SK-N-SH treated with all-trans-retinoic acid at 6 μM for 48 hours (cell line): ENCODE results near the gene CCDC73.
A peak's percentile ranks its signal among the peaks of the same experiment; 100 is the strongest.

ENCODE experiments used
- ATAC-seq: fragments of 200-7000 bp; cut with Tn5 transposase; 3 replicates; pipeline ENCODE4 v1.9.1; 2020; ENCODE audit warnings: mild to moderate bottlenecking, moderate library complexity
- ARNTL ChIP-seq: fragments of 450-650 bp; formaldehyde crosslinking; IDR thresholded peaks from 2 replicates; pipeline ENCODE4 v1.5.0; 2020; ENCODE audit warnings: low read depth, mild to moderate bottlenecking, moderate library complexity, borderline replicate concordance
- BACH2 ChIP-seq: fragments of 250-450 bp; sonication (Bioruptor Pico); IDR thresholded peaks from 2 replicates; pipeline ENCODE4 v1.9.0; 2021; ENCODE audit warnings: mild to moderate bottlenecking, borderline replicate concordance
- CREB5 ChIP-seq: fragments of 250-450 bp; sonication (Bioruptor Pico); IDR thresholded peaks from 2 replicates; pipeline ENCODE4 v1.5.1; 2020; ENCODE audit warnings: low read depth, mild to moderate bottlenecking, moderate library complexity
- CSDC2 ChIP-seq: fragments of 250-450 bp; sonication (Bioruptor Pico); IDR thresholded peaks from 2 replicates; pipeline ENCODE4 v1.5.0; 2020; ENCODE audit warnings: mild to moderate bottlenecking, moderate library complexity
- CSRNP3 ChIP-seq: fragments of 250-450 bp; sonication (Bioruptor Pico); IDR thresholded peaks from 2 replicates; pipeline ENCODE4 v1.5.1; 2021; ENCODE audit warnings: mild to moderate bottlenecking, moderate library complexity
- ESRRG ChIP-seq: fragments of 250-450 bp; sonication (Bioruptor Pico); IDR thresholded peaks from 2 replicates; pipeline ENCODE4 v1.6.1; 2021; ENCODE audit warnings: mild to moderate bottlenecking
- GLIS3 ChIP-seq: fragments of 250-450 bp; sonication (Bioruptor Pico); IDR thresholded peaks from 2 replicates; pipeline ENCODE4 v1.5.0; 2020; ENCODE audit warnings: mild to moderate bottlenecking, moderate library complexity
- ISL1 ChIP-seq: fragments of 250-450 bp; sonication (Bioruptor Pico); IDR thresholded peaks from 2 replicates; pipeline ENCODE4 v2.1.2; 2022; ENCODE audit warnings: mild to moderate bottlenecking, moderate library complexity
- OSR1 ChIP-seq: fragments of 250-450 bp; sonication (Bioruptor Pico); IDR thresholded peaks from 2 replicates; pipeline ENCODE4 v1.8.0; 2022; ENCODE audit warnings: moderate library complexity, mild to moderate bottlenecking, inconsistent platforms
- PATZ1 ChIP-seq: fragments of 250-450 bp; sonication (Bioruptor Pico); IDR thresholded peaks from 2 replicates; pipeline ENCODE4 v1.8.0; 2020; ENCODE audit warnings: mild to moderate bottlenecking, moderate library complexity, borderline replicate concordance
- POU6F1 ChIP-seq: fragments of 250-450 bp; sonication (Bioruptor Pico); IDR thresholded peaks from 2 replicates; pipeline ENCODE4 v1.8.0; 2021; ENCODE audit warnings: low read depth, mild to moderate bottlenecking, moderate library complexity, borderline replicate concordance
- PPARA ChIP-seq: fragments of 250-450 bp; sonication (Bioruptor Pico); IDR thresholded peaks from 2 replicates; pipeline ENCODE4 v1.5.0; 2020; ENCODE audit warnings: mild to moderate bottlenecking, borderline replicate concordance
- RARB ChIP-seq: fragments of 250-450 bp; sonication (Bioruptor Pico); IDR thresholded peaks from 2 replicates; pipeline ENCODE4 v1.8.0; 2021; ENCODE audit warnings: mild to moderate bottlenecking, moderate library complexity
- SNAI2 ChIP-seq: fragments of 250-450 bp; sonication (Bioruptor Pico); IDR thresholded peaks from 2 replicates; pipeline ENCODE4 v1.5.0; 2020; ENCODE audit warnings: mild to moderate bottlenecking, moderate library complexity
- TCF4 ChIP-seq: fragments of 250-450 bp; sonication (Bioruptor Pico); IDR thresholded peaks from 2 replicates; pipeline ENCODE4 v1.8.0; 2021; ENCODE audit warnings: mild to moderate bottlenecking, moderate library complexity, borderline replicate concordance
- TOX ChIP-seq: fragments of 250-450 bp; sonication (Bioruptor Pico); IDR thresholded peaks from 2 replicates; pipeline ENCODE4 v1.8.0; 2021; ENCODE audit warnings: mild to moderate bottlenecking, moderate library complexity, borderline replicate concordance
- ZC3H10 ChIP-seq: fragments of 250-450 bp; sonication (Bioruptor Pico); IDR thresholded peaks from 2 replicates; pipeline ENCODE4 v1.5.1; 2021; ENCODE audit warnings: mild to moderate bottlenecking, moderate library complexity
- ZFP3 ChIP-seq: fragments of 250-450 bp; sonication (Bioruptor Pico); IDR thresholded peaks from 2 replicates; pipeline ENCODE4 v1.5.0; 2020; ENCODE audit warnings: mild to moderate bottlenecking, moderate library complexity
- ZNF565 ChIP-seq: fragments of 450-650 bp; formaldehyde crosslinking; conservative IDR thresholded peaks from 2 replicates; pipeline ENCODE4 v1.5.0; 2020; ENCODE audit warnings: low read depth, mild to moderate bottlenecking, moderate library complexity
- ZNF70 ChIP-seq: fragments of 450-650 bp; formaldehyde crosslinking; IDR thresholded peaks from 2 replicates; pipeline ENCODE4 v1.5.0; 2020; ENCODE audit warnings: mild to moderate bottlenecking, moderate library complexity
- ZNF8 ChIP-seq: fragments of 450-650 bp; formaldehyde crosslinking; IDR thresholded peaks from 2 replicates; pipeline ENCODE4 v1.5.0; 2020; ENCODE audit warnings: mild to moderate bottlenecking, moderate library complexity
- TF ChIP-seq, protein P1 (sequence below): fragments of 250-450 bp; sonication (Bioruptor Pico); IDR thresholded peaks from 2 replicates; pipeline ENCODE4 v1.5.0; 2020; ENCODE audit warnings: mild to moderate bottlenecking, moderate library complexity

Gene CCDC73

DNA sequence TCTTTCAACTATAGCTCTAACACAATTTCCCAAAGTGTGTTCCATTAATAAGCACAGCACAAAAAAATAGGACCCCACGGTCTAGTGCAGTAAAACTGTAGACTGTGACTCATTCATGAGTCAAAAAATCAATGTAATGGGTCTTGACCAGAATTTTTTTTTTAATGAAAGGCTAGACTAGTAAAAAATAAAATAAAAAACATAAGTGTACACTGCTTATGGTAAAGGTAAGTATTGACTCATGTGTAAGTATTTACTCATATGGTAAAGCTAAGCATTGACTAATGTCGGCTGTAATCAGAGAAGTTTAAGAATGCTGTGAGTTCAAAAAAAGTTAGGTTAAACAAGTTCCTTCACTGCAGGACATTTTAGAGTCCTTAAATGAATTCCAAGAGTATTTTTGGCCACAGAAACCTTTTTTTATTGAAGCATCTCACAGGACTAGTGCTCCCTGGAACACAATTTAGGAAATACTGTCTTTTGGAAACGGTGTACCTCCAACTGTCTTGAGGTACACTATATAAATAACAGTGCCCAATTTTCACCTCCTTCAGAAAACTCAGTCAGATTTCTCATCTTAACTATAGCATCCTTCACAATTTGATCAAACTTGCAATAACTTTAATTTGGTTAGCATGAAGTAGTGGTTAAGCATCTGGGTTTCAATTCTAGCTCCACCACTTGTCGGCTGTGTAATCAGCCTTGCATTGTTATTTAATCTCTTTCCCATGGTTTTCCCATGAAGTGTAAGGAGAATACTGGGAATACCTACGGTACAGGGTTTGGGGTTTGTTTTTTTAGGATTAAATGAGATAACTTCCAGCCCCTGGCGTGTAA is 2.1 kb downstream of the CCDC73 start:
- peak; percentile 74 for ATAC-seq

DNA sequence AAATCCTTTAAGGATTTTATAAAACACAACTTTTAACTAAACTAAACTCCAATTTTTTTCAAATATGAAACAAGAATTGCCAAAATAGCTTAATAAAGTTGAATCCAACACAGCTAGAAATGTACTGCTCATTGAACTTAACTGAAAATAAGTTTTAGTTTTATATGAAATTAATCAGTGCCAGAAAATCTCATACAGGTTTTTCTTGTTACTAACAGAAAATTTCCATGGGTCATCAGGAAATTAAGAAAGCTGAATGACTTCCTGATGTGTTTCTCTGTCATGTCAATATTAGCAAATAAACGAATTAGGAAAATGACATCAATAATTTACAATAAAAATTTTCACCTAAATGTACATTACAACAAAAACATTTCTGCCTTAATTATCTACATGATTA is 3.5 kb downstream of the CCDC73 start:
- no peak for ATAC-seq
- TF ChIP-seq PATZ1 (no peak), CREB5 (CRISPR knock-in tag) (no peak), ARNTL (CRISPR knock-in tag) (no peak), OSR1 (CRISPR knock-in tag) (no peak), ZC3H10 (CRISPR knock-in tag) (no peak), ESRRG (CRISPR knock-in tag) (no peak), ZNF70 (CRISPR knock-in tag) (no peak), RARB (CRISPR knock-in tag) (no peak), ZFP3 (CRISPR knock-in tag) (no peak), ISL1 (no peak)

More for the DNA sequence above, 2.1 kb downstream of the CCDC73 start:
- TF ChIP-seq GLIS3 (CRISPR knock-in tag) (no peak), ZNF565 (CRISPR knock-in tag) (no peak), ZNF8 (no peak), OSR1 (CRISPR knock-in tag) (no peak), POU6F1 (no peak)
- TF ChIP-seq, all 23 proteins: peak for 0

GRCh38 chr11:32786811-32787210 is 7.7 kb downstream of the CCDC73 start:
- ATAC-seq, result no peak
- TF ChIP-seq TOX (CRISPR knock-in tag) (no peak), SNAI2 (CRISPR knock-in tag) (no peak), CSRNP3 (CRISPR knock-in tag) (no peak), BACH2 (no peak), POU6F1 (no peak), ZFP3 (CRISPR knock-in tag) (no peak)
- TF ChIP-seq, all 23 proteins: peak for 0

DNA sequence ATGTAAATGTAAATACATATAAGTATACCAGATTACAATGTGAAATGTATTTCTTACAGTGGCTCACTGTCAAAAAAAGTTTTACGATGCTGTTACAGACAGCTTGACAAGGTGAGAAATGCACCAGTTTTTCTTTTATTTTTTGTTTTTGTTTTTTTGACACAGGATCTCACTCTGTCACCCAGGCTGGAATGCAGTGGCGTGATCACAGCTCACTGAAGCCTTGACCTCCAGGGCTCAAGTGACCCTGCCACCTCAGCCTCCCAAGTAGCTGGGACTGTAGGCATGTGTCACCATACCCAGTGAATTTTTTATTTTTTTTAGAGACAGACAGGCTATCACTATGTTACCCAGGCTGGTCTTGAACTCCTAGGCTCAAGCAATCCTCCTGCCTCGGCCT is 9.2 kb downstream of the CCDC73 start:
- ATAC-seq, result no peak
- TF ChIP-seq PPARA (no peak), ZC3H10 (CRISPR knock-in tag) (no peak), GLIS3 (CRISPR knock-in tag) (no peak), ZFP3 (CRISPR knock-in tag) (no peak), OSR1 (CRISPR knock-in tag) (no peak), ISL1 (no peak), SNAI2 (CRISPR knock-in tag) (no peak), CSRNP3 (CRISPR knock-in tag) (no peak), CSDC2 (CRISPR knock-in tag) (no peak), TCF4 (CRISPR knock-in tag) (no peak)
- TF ChIP-seq, protein P1, sequence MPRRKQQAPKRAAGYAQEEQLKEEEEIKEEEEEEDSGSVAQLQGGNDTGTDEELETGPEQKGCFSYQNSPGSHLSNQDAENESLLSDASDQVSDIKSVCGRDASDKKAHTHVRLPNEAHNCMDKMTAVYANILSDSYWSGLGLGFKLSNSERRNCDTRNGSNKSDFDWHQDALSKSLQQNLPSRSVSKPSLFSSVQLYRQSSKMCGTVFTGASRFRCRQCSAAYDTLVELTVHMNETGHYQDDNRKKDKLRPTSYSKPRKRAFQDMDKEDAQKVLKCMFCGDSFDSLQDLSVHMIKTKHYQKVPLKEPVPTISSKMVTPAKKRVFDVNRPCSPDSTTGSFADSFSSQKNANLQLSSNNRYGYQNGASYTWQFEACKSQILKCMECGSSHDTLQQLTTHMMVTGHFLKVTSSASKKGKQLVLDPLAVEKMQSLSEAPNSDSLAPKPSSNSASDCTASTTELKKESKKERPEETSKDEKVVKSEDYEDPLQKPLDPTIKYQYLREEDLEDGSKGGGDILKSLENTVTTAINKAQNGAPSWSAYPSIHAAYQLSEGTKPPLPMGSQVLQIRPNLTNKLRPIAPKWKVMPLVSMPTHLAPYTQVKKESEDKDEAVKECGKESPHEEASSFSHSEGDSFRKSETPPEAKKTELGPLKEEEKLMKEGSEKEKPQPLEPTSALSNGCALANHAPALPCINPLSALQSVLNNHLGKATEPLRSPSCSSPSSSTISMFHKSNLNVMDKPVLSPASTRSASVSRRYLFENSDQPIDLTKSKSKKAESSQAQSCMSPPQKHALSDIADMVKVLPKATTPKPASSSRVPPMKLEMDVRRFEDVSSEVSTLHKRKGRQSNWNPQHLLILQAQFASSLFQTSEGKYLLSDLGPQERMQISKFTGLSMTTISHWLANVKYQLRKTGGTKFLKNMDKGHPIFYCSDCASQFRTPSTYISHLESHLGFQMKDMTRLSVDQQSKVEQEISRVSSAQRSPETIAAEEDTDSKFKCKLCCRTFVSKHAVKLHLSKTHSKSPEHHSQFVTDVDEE (CRISPR knock-in tag), result no peak
